KG1 (cell line): ENCODE measurements around the gene KATNB1.

Experiments
- DNase-seq: peaks from one replicate; lab custom pipeline; 2025; lab: John Stamatoyannopoulos, UW

KATNB1 gene

GRCh38 chr16:57735755-57736418 is at the start of gene KATNB1:
Gene KATNB1, plus strand, starts transcription at chr16:57735770. Its CDS starts 1,474 bp downstream, at chr16:57737244.
- DNase-seq: no peak

GRCh38 chr16:57686577-57686976 is 49.0 kb upstream of the KATNB1 start:
- DNase-seq: no peak

GRCh38 chr16:57687363-57687929 is 48.1 kb upstream of the KATNB1 start:
- no peak for DNase-seq

GRCh38 chr16:57688487-57688986 is 47.0 kb upstream of the KATNB1 start:
- peak; percentile 23 for DNase-seq

- DNase-seq: no peak
These were observed 46.4 kb upstream of the KATNB1 start for GRCh38 chr16:57688987-57689761.

- DNase-seq: peak; percentile 97
These were observed 45.6 kb upstream of the KATNB1 start for GRCh38 chr16:57689762-57690558.

- no peak for DNase-seq
These were observed 44.6 kb upstream of the KATNB1 start for GRCh38 chr16:57690782-57691471.

- no peak for DNase-seq
These were observed 42.9 kb upstream of the KATNB1 start for GRCh38 chr16:57692636-57693035.

- no peak for DNase-seq
These were observed 42.0 kb upstream of the KATNB1 start for GRCh38 chr16:57693550-57693949.

- no peak for DNase-seq
These were observed 41.3 kb upstream of the KATNB1 start for GRCh38 chr16:57694231-57694724.

GRCh38 chr16:57694725-57695679 is 40.6 kb upstream of the KATNB1 start, which contains the start of gene DRC7:
Gene DRC7, plus strand, starts transcription at chr16:57694806. Its CDS starts 3,144 bp downstream, at chr16:57697950.
- DNase-seq: peak; percentile 79

- no peak for DNase-seq
These were observed 39.9 kb upstream of the KATNB1 start for GRCh38 chr16:57695680-57696069.

- DNase-seq: no peak
These were observed 39.3 kb upstream of the KATNB1 start for GRCh38 chr16:57696240-57696639.

GRCh38 chr16:57697896-57698537 is 37.6 kb upstream of the KATNB1 start:
- DNase-seq: no peak

- DNase-seq: no peak
These were observed 36.7 kb upstream of the KATNB1 start for GRCh38 chr16:57698812-57699405.

GRCh38 chr16:57699481-57699880 is 36.1 kb upstream of the KATNB1 start:
- no peak for DNase-seq

- no peak for DNase-seq
These were observed 35.7 kb upstream of the KATNB1 start for GRCh38 chr16:57699899-57700298.

- no peak for DNase-seq
These were observed 34.6 kb upstream of the KATNB1 start for GRCh38 chr16:57700781-57701551.
